ENCODE results near the gene ABT1. TPM values are rescaled to one million over a fixed set of nuclear protein-coding genes. Genes with fewer than 3 reads are reported as not detected.

The ABT1 gene
- total RNA-seq, 1 experiment from 2014 or later: 32.2 TPM

- DNase-seq (ENCODE audit: low spot score): no peak
Measured at GRCh38 chr6:26602262-26602661, 5.5 kb downstream of the ABT1 start.

- no peak for DNase-seq (ENCODE audit: low spot score)
Measured at GRCh38 chr6:26604026-26604425, 7.3 kb downstream of the ABT1 start.

- no peak for DNase-seq (ENCODE audit: low spot score)
Measured at GRCh38 chr6:26604797-26605196, 8.0 kb downstream of the ABT1 start.

- DNase-seq (ENCODE audit: low spot score): peak; percentile 72
Measured at GRCh38 chr6:26607434-26608230, 10.9 kb downstream of the ABT1 start.

GRCh38 chr6:26609463-26609862, 12.7 kb downstream of the ABT1 start:
- DNase-seq (ENCODE audit: low spot score): no peak

GRCh38 chr6:26611599-26611998, 14.8 kb downstream of the ABT1 start:
- no peak for DNase-seq (ENCODE audit: low spot score)

GRCh38 chr6:26613201-26613600, 16.4 kb downstream of the ABT1 start:
- DNase-seq (ENCODE audit: low spot score): no peak

- DNase-seq (ENCODE audit: low spot score): no peak
Measured at GRCh38 chr6:26613689-26614683, 17.2 kb downstream of the ABT1 start.

GRCh38 chr6:26623339-26623859, 26.6 kb downstream of the ABT1 start:
- no peak for DNase-seq (ENCODE audit: low spot score)

GRCh38 chr6:26624557-26624956, 27.8 kb downstream of the ABT1 start:
- no peak for DNase-seq (ENCODE audit: low spot score)

GRCh38 chr6:26627843-26628242, 31.1 kb downstream of the ABT1 start:
- DNase-seq (ENCODE audit: low spot score): no peak

- no peak for DNase-seq (ENCODE audit: low spot score)
Measured at GRCh38 chr6:26629359-26629758, 32.6 kb downstream of the ABT1 start.

- no peak for DNase-seq (ENCODE audit: low spot score)
Measured at GRCh38 chr6:26640806-26641205, 44.1 kb downstream of the ABT1 start.

GRCh38 chr6:26646074-26646473, 49.3 kb downstream of the ABT1 start:
- no peak for DNase-seq (ENCODE audit: low spot score)

Other genes with a start within 250 kb of the ABT1 start
- gene BTN3A2, start 231.8 kb upstream of the ABT1 start, total RNA-seq (2014; rRNA removed; shearing (Covaris generic)): 5.5 and 9.4 TPM in 2 replicates
- 3.5 and 5.3 TPM in 2 replicates for gene BTN2A2, start 213.8 kb upstream of the ABT1 start, total RNA-seq (2014; rRNA removed; shearing (Covaris generic))
- gene BTN3A1, start 194.7 kb upstream of the ABT1 start, total RNA-seq (2014; rRNA removed; shearing (Covaris generic)): 3.1 and 4.5 TPM in 2 replicates
- gene BTN3A3, start 156.4 kb upstream of the ABT1 start, total RNA-seq (2014; rRNA removed; shearing (Covaris generic)): 1.3 and 3.7 TPM in 2 replicates
- gene BTN2A1, start 139.0 kb upstream of the ABT1 start, total RNA-seq (2014; rRNA removed; shearing (Covaris generic)): 8.0 and 9.4 TPM in 2 replicates
- gene BTN1A1, start 96.7 kb upstream of the ABT1 start, total RNA-seq (2014; rRNA removed; shearing (Covaris generic)): not detected in 2 replicates
- 23.6 and 26.3 TPM in 2 replicates for gene HMGN4, start 58.6 kb upstream of the ABT1 start, total RNA-seq (2014; rRNA removed; shearing (Covaris generic))
- 7.0 and 21.5 TPM in 2 replicates for gene ZNF322, start 62.8 kb downstream of the ABT1 start, total RNA-seq (2014; rRNA removed; shearing (Covaris generic))

All from HT-29 (cell line).